Posterior vena cava (tissue), 2 donors: ENCODE results near the gene TAF4. TPM values are rescaled to one million over a fixed set of nuclear protein-coding genes. Genes with fewer than 3 reads are reported as not detected.
"Not testable (repeated sequence)": the region's sequence is repeated elsewhere in the genome, so short reads cannot be mapped to it uniquely, and the experiment has no call there.

Experiments used
- DNase-seq: peaks from one replicate; pipeline ENCODE4 v3.0.0-alpha.2; 2020; ENCODE audit warnings: low spot score
- intact Hi-C, 2 donors: fragments of 100-400 bp; cut with DNase I; formaldehyde crosslinking; loops; one replicate each; pipeline versions ENCODE4 v1.14.1 to v1.14.2; 2022 to 2023
- total RNA-seq, 2 donors: library from RNA; stranded (reverse); fragmentation: NEBNext Ultra II Directional; extraction: Animal tissue kit (Norgen Biotek cat#: 25700); gene quantifications; one replicate each; pipeline ENCODE4 v1.2.1, GENCODE V29; 2021
- donor health status: DM: yes; HTN: yes; CAD: no.
- donor health status: DM: yes; HTN: yes; CAD: no.

TAF4 gene
- total RNA-seq, 2 donors from 2014 or later = 8.8 to 11.4 TPM

- no peak for DNase-seq
- intact Hi-C loops = no loop called here
These were observed 72.6 kb downstream of the TAF4 start for GRCh38 chr20:61993058-61993457.

DNA sequence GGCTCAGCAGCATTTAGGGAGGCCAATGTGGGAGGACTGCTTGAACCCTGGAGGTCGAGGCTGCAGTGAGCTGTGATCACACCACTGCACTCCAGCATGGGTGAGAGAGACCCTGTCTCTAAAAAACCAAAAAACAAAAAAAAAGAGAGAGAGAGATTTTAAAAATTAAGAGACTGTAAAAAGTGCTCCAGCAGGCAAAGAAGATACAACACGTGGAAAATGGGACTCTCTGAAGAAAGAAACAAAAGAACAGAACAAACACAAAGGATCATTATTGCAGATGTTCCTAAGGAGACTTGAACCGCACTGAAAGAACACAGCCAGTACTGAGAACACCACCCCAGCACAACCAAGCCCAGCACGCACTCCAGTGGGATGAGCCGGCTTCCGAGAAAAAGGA lies 74.2 kb downstream of the TAF4 start:
- intact Hi-C loops = no loop called here
- no peak for DNase-seq

- intact Hi-C loops = no loop called here
- DNase-seq = no peak
These were observed 75.2 kb downstream of the TAF4 start for GRCh38 chr20:61990484-61990883.

- DNase-seq = no peak
- intact Hi-C loops = loop anchor here in 1 of 2 donors (5.0 kb wide), 1 partner anchor 1112 kb away; no protein-coding TSS in a partner anchor
These were observed 75.9 kb downstream of the TAF4 start for GRCh38 chr20:61989741-61990140.

- no peak for DNase-seq
- intact Hi-C loops = loop anchor here in 1 of 2 donors (5.0 kb wide), 1 partner anchor 1111 kb away; no protein-coding TSS in a partner anchor
These were observed 77.0 kb downstream of the TAF4 start for GRCh38 chr20:61988665-61989064.

GRCh38 chr20:61986762-61987321 lies 78.8 kb downstream of the TAF4 start:
- intact Hi-C loops = loop anchor here in 1 of 2 donors (5.0 kb wide), 1 partner anchor 1110 kb away; no protein-coding TSS in a partner anchor
- no peak for DNase-seq

DNA sequence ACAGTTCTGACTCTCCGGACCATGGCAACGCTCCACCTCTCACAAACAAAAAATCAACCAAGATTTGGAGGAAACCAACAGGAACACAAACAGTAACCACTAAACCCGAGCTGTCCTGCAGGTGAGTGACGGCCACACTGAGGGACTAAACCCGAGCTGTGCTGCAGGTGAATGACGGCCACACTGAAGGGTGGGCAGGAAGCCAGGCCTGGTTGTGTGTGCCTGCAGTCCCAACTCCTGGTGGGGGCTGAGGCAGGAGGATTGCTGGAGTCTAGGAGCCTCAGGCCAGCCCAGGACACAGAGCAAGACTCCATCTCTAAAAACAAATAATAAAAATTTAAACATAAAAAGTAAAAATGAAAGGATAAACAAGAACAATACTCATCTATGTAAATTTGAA lies 80.6 kb downstream of the TAF4 start:
- intact Hi-C loops = loop anchor here in 1 of 2 donors (5.0 kb wide), 1 partner anchor 1108 kb away; no protein-coding TSS in a partner anchor
- DNase-seq = no peak

GRCh38 chr20:61984431-61984830 lies 81.2 kb downstream of the TAF4 start:
- intact Hi-C loops, DNase-seq: not testable (repeated sequence)

GRCh38 chr20:61983965-61984364 lies 81.7 kb downstream of the TAF4 start:
- no peak for DNase-seq
- intact Hi-C loops = no loop called here

- intact Hi-C loops = no loop called here
- DNase-seq = no peak
These were observed 82.7 kb downstream of the TAF4 start for GRCh38 chr20:61982951-61983315.

DNA sequence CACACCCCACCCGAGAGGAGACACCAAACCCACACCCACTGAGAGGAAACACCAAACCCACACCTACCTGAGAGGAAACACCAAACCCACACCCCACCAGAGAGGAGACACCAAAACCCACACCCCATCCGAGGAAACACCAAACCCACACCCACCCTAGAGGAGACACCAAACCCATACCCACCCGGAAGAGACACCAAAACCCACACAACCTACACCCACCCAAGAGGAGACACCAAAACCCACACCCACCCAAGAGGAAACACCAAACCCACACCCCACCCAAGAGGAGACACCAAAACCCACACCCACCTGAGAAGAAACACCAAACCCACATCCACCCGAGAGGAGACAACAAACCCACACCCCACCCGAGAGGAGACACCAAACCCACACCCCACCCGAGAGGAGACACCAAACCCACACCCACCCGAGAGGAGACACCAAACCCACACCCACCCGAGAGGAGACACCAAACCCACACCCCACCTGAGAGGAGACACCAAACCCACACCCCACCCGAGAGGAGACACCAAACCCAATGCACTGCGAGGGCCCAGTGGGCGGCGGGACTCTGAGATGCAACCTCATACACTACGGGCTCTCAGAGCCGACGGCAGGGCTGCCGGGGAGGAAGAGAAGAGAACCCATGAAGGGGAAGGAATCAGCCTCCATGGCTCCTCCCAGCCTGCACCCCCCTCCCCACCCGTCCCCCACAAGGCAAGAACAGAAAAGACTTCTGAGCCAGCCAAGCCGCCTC lies 83.3 kb downstream of the TAF4 start:
- intact Hi-C loops = no loop called here
- DNase-seq = no peak

- intact Hi-C loops = not testable (repeated sequence)
- peak; percentile 26 for DNase-seq
These were observed 84.0 kb downstream of the TAF4 start for GRCh38 chr20:61981691-61982090.

- intact Hi-C loops = no loop called here
- DNase-seq = no peak
These were observed 84.8 kb downstream of the TAF4 start for GRCh38 chr20:61980647-61981583.

DNA sequence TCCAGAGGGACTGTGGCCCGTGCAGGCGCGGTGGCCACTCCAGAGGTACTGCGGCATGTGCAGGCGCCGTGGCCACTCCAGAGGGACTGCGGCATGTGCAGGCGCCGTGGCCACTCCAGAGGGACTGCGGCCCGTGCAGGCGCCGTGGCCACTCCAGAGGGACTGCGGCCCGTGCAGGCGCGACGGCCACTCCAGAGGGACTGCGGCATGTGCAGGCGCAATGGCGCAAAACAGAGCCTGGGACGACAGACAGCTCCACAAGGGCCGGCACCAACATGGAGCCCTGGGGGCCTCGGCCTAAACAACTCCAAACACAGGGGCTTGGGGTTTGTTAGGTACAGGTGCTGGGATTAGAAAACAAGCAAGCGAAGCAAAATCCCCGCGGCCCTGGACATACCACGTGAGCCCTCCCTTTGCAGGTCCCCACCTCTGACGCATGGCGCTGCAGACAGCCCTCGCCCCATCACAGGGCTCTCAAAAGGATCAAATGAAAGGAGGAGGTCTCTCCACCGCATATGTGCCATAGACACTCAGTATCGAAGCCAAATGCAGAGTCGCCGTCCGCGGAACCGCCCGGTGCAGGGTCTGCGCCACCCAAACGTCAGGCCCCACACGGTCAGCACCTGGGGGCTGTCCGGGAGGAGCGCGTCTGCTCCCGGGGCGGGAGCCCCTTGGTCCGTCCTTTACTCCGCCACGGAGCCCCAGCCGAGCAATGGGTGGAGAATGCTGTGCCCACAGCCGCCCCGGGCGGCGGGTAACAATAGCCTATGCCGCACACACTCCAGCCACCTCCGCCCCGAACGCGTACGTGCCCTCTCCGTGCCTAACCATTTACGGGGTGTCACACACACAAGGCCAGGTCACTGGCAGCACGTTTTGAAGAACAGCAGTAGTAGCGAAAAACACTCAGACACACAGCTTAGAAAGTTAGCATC lies 85.7 kb downstream of the TAF4 start:
- intact Hi-C loops = no loop called here
- DNase-seq = no peak

DNA sequence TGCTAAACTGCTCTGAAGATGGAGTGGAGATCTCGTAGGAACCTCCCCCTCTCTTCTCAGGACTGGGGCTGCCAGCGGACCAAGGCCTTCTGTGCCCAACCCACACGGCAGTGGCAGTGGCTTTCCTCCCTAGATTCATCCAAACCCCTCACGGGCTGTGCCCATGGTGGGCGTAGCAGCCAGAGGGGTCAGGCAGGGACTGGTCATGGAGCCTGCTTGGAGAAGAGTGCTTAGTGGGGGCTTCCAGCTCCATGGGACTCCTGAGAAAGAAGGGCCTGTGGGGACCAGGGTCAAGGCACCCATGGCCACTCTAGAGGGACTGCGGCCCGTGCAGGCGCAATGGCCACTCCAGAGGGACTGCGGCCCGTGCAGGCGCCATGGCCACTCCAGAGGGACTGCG lies 86.6 kb downstream of the TAF4 start:
- intact Hi-C loops = no loop called here
- no peak for DNase-seq

DNA sequence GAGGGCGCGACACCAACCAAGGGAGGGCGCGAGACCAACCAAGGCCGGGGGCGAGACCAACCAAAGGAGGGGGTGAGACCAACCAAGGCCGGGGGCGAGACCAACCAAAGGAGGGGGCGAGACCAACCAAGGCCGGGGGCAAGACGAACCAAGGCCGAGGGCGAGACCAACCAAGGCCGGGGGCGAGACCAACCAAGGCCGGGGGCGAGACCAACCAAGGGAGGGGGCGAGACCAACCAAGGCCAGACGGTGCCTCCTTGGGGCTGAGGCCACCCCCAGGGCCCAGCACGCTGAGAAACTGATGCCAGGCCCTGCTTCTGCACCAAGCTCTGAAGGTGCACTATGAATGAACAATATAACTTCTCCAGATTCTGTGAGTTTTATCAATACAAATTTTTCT lies 87.2 kb downstream of the TAF4 start:
- DNase-seq = no peak
- intact Hi-C loops = no loop called here

DNA sequence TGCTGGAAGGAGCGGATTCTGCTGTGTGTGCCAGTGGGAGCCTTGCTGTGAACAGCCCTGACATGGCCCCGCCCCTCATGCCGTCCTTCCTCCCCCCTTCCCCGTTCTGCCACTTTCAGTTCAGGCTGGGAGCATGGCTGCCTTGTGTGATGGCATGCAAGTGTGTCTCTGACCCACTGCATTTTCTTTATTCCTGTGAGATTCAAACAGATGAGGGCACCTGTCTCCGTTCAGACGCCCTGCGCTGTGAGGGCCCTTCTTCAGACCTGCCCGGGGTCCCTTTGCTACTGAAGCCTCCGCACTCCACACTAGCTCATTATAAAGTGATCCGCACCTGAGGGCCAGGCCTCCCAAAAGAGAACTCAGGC lies 88.3 kb downstream of the TAF4 start:
- no peak for DNase-seq
- intact Hi-C loops = no loop called here

GRCh38 chr20:61976644-61977418 lies 88.8 kb downstream of the TAF4 start:
- intact Hi-C loops = no loop called here
- DNase-seq = no peak
